K562 (cell line): ENCODE measurements around the gene ZNF41.

Experiments used
- NFIC ChIP-seq: fragments of 450-650 bp; IDR thresholded peaks from 2 replicates; pipeline ENCODE4 v1.6.1; 2017; ENCODE audit warnings: mild to moderate bottlenecking, inconsistent platforms
- PHF20 ChIP-seq: fragments of 450-650 bp; IDR thresholded peaks from 2 replicates; pipeline ENCODE4 v1.6.1; 2018; ENCODE audit not compliant: partially characterized antibody
- POLR2AphosphoS5 ChIP-seq: IDR thresholded peaks from 2 replicates; pipeline ENCODE4 v1.6.1; 2011; ENCODE audit warnings: mild to moderate bottlenecking, low read depth, low read length, moderate library complexity; ENCODE audit not compliant: control insufficient read depth, insufficient read depth
- RAD21 ChIP-seq, 2 experiments: fragments of 250-450 bp in 1 of 2; fragments of 450-650 bp in 1 of 2; sonication (Bioruptor Pico) in 1 of 2; formaldehyde crosslinking in 1 of 2; IDR thresholded peaks in 1 of 2; conservative IDR thresholded peaks in 1 of 2; 2 replicates each; pipeline versions ENCODE4 v1.4.0 to v1.8.0; 2020 to 2022; ENCODE audit warnings: mild to moderate bottlenecking in 2 of 2, moderate library complexity in 1 of 2
- SIN3A ChIP-seq, 2 experiments: fragments of 150-350 bp in 1 of 2; IDR thresholded peaks; 2 replicates each; pipeline ENCODE4 v1.6.1; 2011 to 2016; ENCODE audit warnings: borderline replicate concordance in 2 of 2, low read depth in 2 of 2, low read length in 2 of 2, mild to moderate bottlenecking in 2 of 2, moderate library complexity in 2 of 2; ENCODE audit not compliant: control insufficient read depth in 1 of 2
- ZBTB8A ChIP-seq: fragments of 450-650 bp; IDR thresholded peaks from 2 replicates; pipeline ENCODE4 v1.6.1; 2018; ENCODE audit warnings: mild to moderate bottlenecking, moderate library complexity; ENCODE audit not compliant: partially characterized antibody
- ZNF3 ChIP-seq: fragments of 250-450 bp; sonication (Bioruptor Pico); IDR thresholded peaks from 2 replicates; pipeline ENCODE4 v1.5.0; 2021; ENCODE audit warnings: mild to moderate bottlenecking, moderate library complexity
- ZNF695 ChIP-seq: fragments of 450-650 bp; formaldehyde crosslinking; IDR thresholded peaks from 2 replicates; pipeline ENCODE4 v1.4.0; 2020; ENCODE audit warnings: mild to moderate bottlenecking, moderate library complexity
- TF ChIP-seq, protein P1 (sequence below), 2 experiments: fragments of 450-650 bp in 1 of 2; sonication (generic) in 1 of 2; formaldehyde crosslinking in 1 of 2; IDR thresholded peaks in 1 of 2; conservative IDR thresholded peaks in 1 of 2; 2 replicates each; pipeline versions ENCODE4 v1.6.1 to v1.8.1; 2016 to 2023; ENCODE audit warnings: mild to moderate bottlenecking in 2 of 2, moderate library complexity in 2 of 2, inconsistent platforms in 1 of 2, missing genetic modification reagents in 1 of 2
- TF ChIP-seq, protein P2 (sequence below): IDR thresholded peaks from 2 replicates; pipeline ENCODE4 v1.6.1; 2014; ENCODE audit warnings: antibody characterized with exemption
- TF ChIP-seq, protein P3 (sequence below): fragments of 250-450 bp; sonication (Bioruptor Pico); IDR thresholded peaks from 2 replicates; pipeline ENCODE4 v1.5.0; 2021; ENCODE audit warnings: mild to moderate bottlenecking, borderline replicate concordance

DNA sequence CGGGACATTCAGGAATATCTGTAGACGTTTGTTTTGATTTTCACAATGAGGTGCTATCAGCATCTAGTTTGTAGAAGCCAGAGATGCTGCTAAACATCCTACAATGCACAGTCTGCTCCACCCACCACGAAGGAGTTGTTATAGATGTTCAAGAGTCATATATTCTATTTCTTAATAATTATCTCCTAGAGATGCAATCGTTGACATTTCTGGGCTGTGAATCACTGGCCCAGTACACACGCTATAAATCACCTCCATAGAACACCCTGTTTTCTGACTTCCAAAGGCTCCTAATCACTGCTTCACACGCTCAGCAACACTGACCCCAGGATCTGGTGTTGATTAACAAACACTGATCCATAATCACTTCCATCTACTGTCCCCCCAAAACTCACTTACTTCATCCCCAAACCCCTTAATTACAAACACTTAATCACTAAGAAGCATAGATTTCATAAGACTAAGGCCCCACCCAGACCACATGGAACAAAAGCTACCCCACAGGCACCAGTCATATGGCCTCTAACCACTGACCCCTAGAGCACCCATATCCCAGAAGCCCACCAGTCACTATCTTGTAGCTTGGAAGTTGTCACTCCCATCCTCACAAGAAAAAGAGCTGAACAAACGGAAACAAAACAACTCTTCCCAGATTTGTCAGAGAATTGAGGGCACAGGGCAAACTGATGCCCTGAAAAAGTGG lies 31.7 kb upstream of the ZNF41 start:
- TF ChIP-seq SIN3A (IDR thresholded peaks at IDR 0.05; ENCODE audit: borderline replicate concordance in 2 of 2, control insufficient read depth in 1 of 2, low read depth in 2 of 2, low read length in 2 of 2), result no peak
- TF ChIP-seq, protein P1, sequence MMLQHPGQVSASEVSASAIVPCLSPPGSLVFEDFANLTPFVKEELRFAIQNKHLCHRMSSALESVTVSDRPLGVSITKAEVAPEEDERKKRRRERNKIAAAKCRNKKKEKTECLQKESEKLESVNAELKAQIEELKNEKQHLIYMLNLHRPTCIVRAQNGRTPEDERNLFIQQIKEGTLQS (IDR thresholded peaks at IDR 0.05), result no peak
- TF ChIP-seq, protein P1 (CRISPR knock-in tag; conservative IDR thresholded peaks at IDR 0.05), result no peak
- TF ChIP-seq POLR2AphosphoS5, result no peak
- TF ChIP-seq, protein P2, sequence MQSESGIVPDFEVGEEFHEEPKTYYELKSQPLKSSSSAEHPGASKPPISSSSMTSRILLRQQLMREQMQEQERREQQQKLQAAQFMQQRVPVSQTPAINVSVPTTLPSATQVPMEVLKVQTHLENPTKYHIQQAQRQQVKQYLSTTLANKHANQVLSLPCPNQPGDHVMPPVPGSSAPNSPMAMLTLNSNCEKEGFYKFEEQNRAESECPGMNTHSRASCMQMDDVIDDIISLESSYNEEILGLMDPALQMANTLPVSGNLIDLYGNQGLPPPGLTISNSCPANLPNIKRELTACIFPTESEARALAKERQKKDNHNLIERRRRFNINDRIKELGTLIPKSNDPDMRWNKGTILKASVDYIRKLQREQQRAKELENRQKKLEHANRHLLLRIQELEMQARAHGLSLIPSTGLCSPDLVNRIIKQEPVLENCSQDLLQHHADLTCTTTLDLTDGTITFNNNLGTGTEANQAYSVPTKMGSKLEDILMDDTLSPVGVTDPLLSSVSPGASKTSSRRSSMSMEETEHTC, result no peak
- TF ChIP-seq ZNF3, result no peak
- TF ChIP-seq PHF20, result no peak
- TF ChIP-seq, protein P3, sequence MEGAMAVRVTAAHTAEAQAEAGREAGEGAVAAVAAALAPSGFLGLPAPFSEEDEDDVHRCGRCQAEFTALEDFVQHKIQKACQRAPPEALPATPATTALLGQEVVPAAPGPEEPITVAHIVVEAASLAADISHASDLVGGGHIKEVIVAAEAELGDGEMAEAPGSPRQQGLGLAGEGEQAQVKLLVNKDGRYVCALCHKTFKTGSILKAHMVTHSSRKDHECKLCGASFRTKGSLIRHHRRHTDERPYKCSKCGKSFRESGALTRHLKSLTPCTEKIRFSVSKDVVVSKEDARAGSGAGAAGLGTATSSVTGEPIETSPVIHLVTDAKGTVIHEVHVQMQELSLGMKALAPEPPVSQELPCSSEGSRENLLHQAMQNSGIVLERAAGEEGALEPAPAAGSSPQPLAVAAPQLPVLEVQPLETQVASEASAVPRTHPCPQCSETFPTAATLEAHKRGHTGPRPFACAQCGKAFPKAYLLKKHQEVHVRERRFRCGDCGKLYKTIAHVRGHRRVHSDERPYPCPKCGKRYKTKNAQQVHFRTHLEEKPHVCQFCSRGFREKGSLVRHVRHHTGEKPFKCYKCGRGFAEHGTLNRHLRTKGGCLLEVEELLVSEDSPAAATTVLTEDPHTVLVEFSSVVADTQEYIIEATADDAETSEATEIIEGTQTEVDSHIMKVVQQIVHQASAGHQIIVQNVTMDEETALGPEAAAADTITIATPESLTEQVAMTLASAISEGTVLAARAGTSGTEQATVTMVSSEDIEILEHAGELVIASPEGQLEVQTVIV (CRISPR knock-in tag), result no peak
- TF ChIP-seq RAD21 (CRISPR knock-in tag; conservative IDR thresholded peaks at IDR 0.05 in 1 of 2, IDR thresholded peaks at IDR 0.05 in 1 of 2), result no peak
- no peak for TF ChIP-seq ZBTB8A
- TF ChIP-seq ZNF695 (CRISPR knock-in tag), result no peak
- TF ChIP-seq NFIC, result no peak
